Astrocyte (in vitro differentiated cells and primary cell): Measurements from ENCODE around the gene SLC4A7.

Source experiments
- EZH2 ChIP-seq: IDR thresholded peaks from 2 replicates; pipeline ENCODE4 v1.6.1; 2012; ENCODE audit warnings: mild to moderate bottlenecking, low read length, inconsistent platforms; ENCODE audit not compliant: insufficient read depth
- TF ChIP-seq, protein P1 (sequence below): IDR thresholded peaks from 2 replicates; pipeline ENCODE4 v1.5.1; 2011; ENCODE audit warnings: low read depth, mild to moderate bottlenecking, inconsistent platforms, low read length, moderate library complexity; ENCODE audit not compliant: insufficient read depth

DNA sequence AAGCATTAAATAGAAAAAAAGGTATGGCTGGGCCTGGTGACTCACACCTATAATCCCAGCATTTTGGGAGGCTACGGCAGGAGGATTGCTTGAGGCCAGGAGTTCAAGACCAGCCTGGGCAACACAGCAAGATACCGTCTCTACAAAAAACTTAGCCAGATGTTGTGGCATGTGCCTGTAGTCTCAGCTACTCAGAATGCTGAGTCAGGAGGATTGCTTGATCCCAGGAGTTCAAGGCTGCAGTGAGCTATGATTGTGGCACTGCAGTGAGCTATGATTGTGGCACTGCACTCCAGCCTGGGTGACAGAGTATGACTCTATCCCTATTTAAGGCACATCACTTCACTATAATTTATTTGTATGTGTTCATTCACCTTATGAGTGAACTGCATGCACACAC, 54.3 kb downstream of the SLC4A7 start:
- TF ChIP-seq, protein P1, sequence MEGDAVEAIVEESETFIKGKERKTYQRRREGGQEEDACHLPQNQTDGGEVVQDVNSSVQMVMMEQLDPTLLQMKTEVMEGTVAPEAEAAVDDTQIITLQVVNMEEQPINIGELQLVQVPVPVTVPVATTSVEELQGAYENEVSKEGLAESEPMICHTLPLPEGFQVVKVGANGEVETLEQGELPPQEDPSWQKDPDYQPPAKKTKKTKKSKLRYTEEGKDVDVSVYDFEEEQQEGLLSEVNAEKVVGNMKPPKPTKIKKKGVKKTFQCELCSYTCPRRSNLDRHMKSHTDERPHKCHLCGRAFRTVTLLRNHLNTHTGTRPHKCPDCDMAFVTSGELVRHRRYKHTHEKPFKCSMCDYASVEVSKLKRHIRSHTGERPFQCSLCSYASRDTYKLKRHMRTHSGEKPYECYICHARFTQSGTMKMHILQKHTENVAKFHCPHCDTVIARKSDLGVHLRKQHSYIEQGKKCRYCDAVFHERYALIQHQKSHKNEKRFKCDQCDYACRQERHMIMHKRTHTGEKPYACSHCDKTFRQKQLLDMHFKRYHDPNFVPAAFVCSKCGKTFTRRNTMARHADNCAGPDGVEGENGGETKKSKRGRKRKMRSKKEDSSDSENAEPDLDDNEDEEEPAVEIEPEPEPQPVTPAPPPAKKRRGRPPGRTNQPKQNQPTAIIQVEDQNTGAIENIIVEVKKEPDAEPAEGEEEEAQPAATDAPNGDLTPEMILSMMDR: no peak
- no peak for TF ChIP-seq EZH2
